HG03060 (cell line): ENCODE measurements around the gene ZNF575.

ENCODE experiments used
- ATAC-seq: cut with Tn5 transposase; IDR thresholded peaks from one replicate; pipeline ENCODE4 v1.9.1; 2021; ENCODE audit warnings: low read depth, moderate number of reproducible peaks; ENCODE audit not compliant: unreplicated experiment

Gene ZNF575

GRCh38 chr19:43569657-43570056 lies 36.7 kb downstream of the ZNF575 start:
- no peak for ATAC-seq

GRCh38 chr19:43570174-43570791 lies 37.3 kb downstream of the ZNF575 start:
- ATAC-seq = no peak

GRCh38 chr19:43572171-43572588 lies 39.2 kb downstream of the ZNF575 start:
- ATAC-seq = no peak

- no peak for ATAC-seq
Observed at GRCh38 chr19:43574424-43575155, 41.6 kb downstream of the ZNF575 start.

GRCh38 chr19:43575156-43575950 lies 42.4 kb downstream of the ZNF575 start, which contains the start of the genes PINLYP and XRCC1:
TSS of gene PINLYP (plus strand) at chr19:43575801. CDS start at chr19:43577192, 1,391 bp downstream.
TSS of gene XRCC1 (minus strand) at chr19:43575527. CDS start at chr19:43575458, 69 bp downstream.
- peak; percentile 91 for ATAC-seq

- ATAC-seq = no peak
Observed at GRCh38 chr19:43575955-43576878, 43.2 kb downstream of the ZNF575 start.

GRCh38 chr19:43578787-43579186 lies 45.8 kb downstream of the ZNF575 start:
- ATAC-seq = no peak

GRCh38 chr19:43581467-43581866 lies 48.5 kb downstream of the ZNF575 start:
- no peak for ATAC-seq

GRCh38 chr19:43582495-43582894 lies 49.5 kb downstream of the ZNF575 start:
- ATAC-seq = no peak

GRCh38 chr19:43584484-43584883 lies 51.5 kb downstream of the ZNF575 start:
- ATAC-seq = no peak
